Mesenchymal stem cell (in vitro differentiated cells and primary cell): ENCODE measurements around the gene RNASE8.
"Not testable (repeated sequence)": the region's sequence is repeated elsewhere in the genome, so short reads cannot be mapped to it uniquely, and the experiment has no call there.

Source experiments
- DNase-seq: peaks from one replicate; pipeline ENCODE4 v3.0.0-alpha.2; 2013
- H2AFZ ChIP-seq: one replicate; pipeline ENCODE4 v1.6.1; 2013; ENCODE audit warnings: low read depth, mild to moderate bottlenecking, control low read depth, inconsistent platforms, low read length, moderate library complexity
- H2AK5ac ChIP-seq: 2 replicates; pipeline ENCODE4 v1.6.1; 2013; ENCODE audit warnings: low read length, moderate library complexity, mild to moderate bottlenecking, inconsistent platforms; ENCODE audit not compliant: severe bottlenecking
- H2BK120ac ChIP-seq: one replicate; pipeline ENCODE4 v1.6.1; 2013; ENCODE audit warnings: low read depth, mild to moderate bottlenecking, inconsistent platforms, low read length, moderate library complexity
- H2BK12ac ChIP-seq, 2 experiments: one replicate each; pipeline ENCODE4 v1.6.1; 2013; ENCODE audit warnings: inconsistent platforms in 2 of 2, low read length in 2 of 2, mild to moderate bottlenecking in 2 of 2, moderate library complexity in 2 of 2, control low read depth in 1 of 2
- H2BK15ac ChIP-seq: one replicate; pipeline ENCODE4 v1.6.1; 2013; ENCODE audit warnings: mild to moderate bottlenecking, low read depth, inconsistent platforms; ENCODE audit not compliant: poor library complexity, severe bottlenecking
- H2BK5ac ChIP-seq: 2 replicates; pipeline ENCODE4 v1.6.1; 2013; ENCODE audit warnings: low read depth, mild to moderate bottlenecking, low read length, control low read depth, inconsistent platforms; ENCODE audit not compliant: poor library complexity, severe bottlenecking
- H3K14ac ChIP-seq, 2 experiments: one replicate each; pipeline ENCODE4 v1.6.1; 2013; ENCODE audit warnings: inconsistent platforms in 2 of 2, low read length in 2 of 2, control low read depth in 1 of 2, mild to moderate bottlenecking in 1 of 2, moderate library complexity in 1 of 2
- H3K18ac ChIP-seq, 2 experiments: one replicate each; pipeline ENCODE4 v1.6.1; 2013; ENCODE audit warnings: inconsistent platforms in 2 of 2, low read length in 2 of 2, control low read depth in 1 of 2, low read depth in 1 of 2, mild to moderate bottlenecking in 1 of 2
- H3K23ac ChIP-seq, 2 experiments: one replicate each; pipeline ENCODE4 v1.6.1; 2013; ENCODE audit warnings: inconsistent platforms in 2 of 2, low read length in 2 of 2, mild to moderate bottlenecking in 2 of 2, moderate library complexity in 2 of 2, control low read depth in 1 of 2
- H3K27ac ChIP-seq: 2 replicates; pipeline ENCODE4 v1.5.1; 2013; ENCODE audit warnings: mild to moderate bottlenecking, moderate library complexity, low read length, control low read depth, inconsistent platforms; ENCODE audit not compliant: poor library complexity, severe bottlenecking
- H3K27me3 ChIP-seq, 2 experiments: 2 replicates each; pipeline versions ENCODE4 v1.6.1 to v1.7.0; 2013; ENCODE audit warnings: low read length in 2 of 2, mild to moderate bottlenecking in 2 of 2, moderate library complexity in 2 of 2, control low read depth in 1 of 2, inconsistent platforms in 1 of 2; ENCODE audit not compliant: control insufficient read depth in 1 of 2, insufficient read depth in 1 of 2
- H3K36me3 ChIP-seq, 2 experiments: 2 replicates each; pipeline versions ENCODE4 v1.6.1 to v1.7.0; 2013; ENCODE audit warnings: low read length in 2 of 2, control low read depth in 1 of 2, inconsistent platforms in 1 of 2, low read depth in 1 of 2, mild to moderate bottlenecking in 1 of 2; ENCODE audit not compliant: insufficient read depth in 2 of 2, control insufficient read depth in 1 of 2
- H3K4ac ChIP-seq, 2 experiments: one replicate each; pipeline ENCODE4 v1.6.1; 2013; ENCODE audit warnings: inconsistent platforms in 2 of 2, low read length in 2 of 2, mild to moderate bottlenecking in 2 of 2, moderate library complexity in 2 of 2, control low read depth in 1 of 2, low read depth in 1 of 2
- H3K4me1 ChIP-seq: 2 replicates; pipeline ENCODE4 v1.6.1; 2013; ENCODE audit warnings: low read depth, low read length, control low read depth; ENCODE audit not compliant: control insufficient read depth, insufficient read depth
- H3K4me2 ChIP-seq: 2 replicates; pipeline ENCODE4 v1.6.1; 2013; ENCODE audit warnings: low read length, mild to moderate bottlenecking, inconsistent platforms; ENCODE audit not compliant: poor library complexity, severe bottlenecking
- H3K4me3 ChIP-seq, 2 experiments: 2 replicates each; pipeline versions ENCODE4 v1.5.1 to v1.7.0; 2013; ENCODE audit warnings: low read length in 2 of 2, mild to moderate bottlenecking in 2 of 2, control low read depth in 1 of 2, low read depth in 1 of 2; ENCODE audit not compliant: insufficient read depth in 1 of 2
- H3K79me1 ChIP-seq: replicated peaks from 2 replicates; pipeline ENCODE4 v1.6.1; 2013; ENCODE audit warnings: mild to moderate bottlenecking, control low read depth, low read length, inconsistent platforms; ENCODE audit not compliant: poor library complexity, severe bottlenecking
- H3K9ac ChIP-seq: 2 replicates; pipeline ENCODE4 v1.7.0; 2013; ENCODE audit warnings: mild to moderate bottlenecking, low read length, moderate library complexity
- H3K9me3 ChIP-seq: 2 replicates; pipeline ENCODE4 v1.7.0; 2013; ENCODE audit warnings: mild to moderate bottlenecking, low read length; ENCODE audit not compliant: control insufficient read depth
- H4K8ac ChIP-seq: one replicate; pipeline ENCODE4 v1.6.1; 2013; ENCODE audit warnings: inconsistent platforms, mild to moderate bottlenecking, low read length, moderate library complexity
- H4K91ac ChIP-seq: one replicate; pipeline ENCODE4 v1.6.1; 2013; ENCODE audit warnings: mild to moderate bottlenecking, low read length, inconsistent platforms
- WGBS: methylation state at CpG from one replicate; pipeline ENCODE4 v1.1.7; 2013; ENCODE audit warnings: mixed read lengths; 5-methylcytosine and 5-hydroxymethylcytosine counted together

The RNASE8 gene

DNA sequence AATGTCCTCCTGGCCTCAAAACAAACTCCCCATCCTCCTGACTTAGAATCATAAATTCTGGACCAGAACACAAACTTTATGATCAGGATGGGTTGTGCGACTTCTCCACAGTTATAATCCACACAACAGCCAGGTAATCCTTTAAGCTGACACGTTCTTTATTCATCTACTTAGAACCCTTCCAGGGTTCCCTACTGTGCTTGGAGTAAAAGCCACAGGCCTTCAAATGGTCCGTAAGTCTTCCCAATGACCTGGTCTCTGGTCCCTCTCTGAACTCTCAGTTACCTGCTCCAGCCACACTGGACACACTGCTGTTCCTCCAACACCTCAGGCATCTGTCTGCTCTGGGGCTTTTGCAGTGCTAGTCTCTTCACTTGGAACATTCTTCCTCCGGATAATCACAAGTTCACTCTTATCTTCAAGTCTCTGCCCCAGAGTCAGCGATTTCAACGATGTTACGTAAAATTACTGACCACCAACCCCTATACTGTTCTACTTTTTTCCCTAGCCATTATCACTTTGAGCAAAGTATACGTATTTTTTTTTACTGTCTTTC, 17.2 kb upstream of the RNASE8 start:
- H3K4me1 ChIP-seq, result peaks cover 7% of the 10 kb centered on the region
- no peak overlapping the region for H2BK15ac ChIP-seq
- H3K27me3 ChIP-seq, result peaks cover 0 to 14% of the 10 kb centered on the region in 2 experiments
- no peak for DNase-seq
- H3K4me3 ChIP-seq, result no peak overlapping the region
- no peak overlapping the region for H4K91ac ChIP-seq
- H2BK120ac ChIP-seq, result peak overlapping the region; percentile 22
- H2BK5ac ChIP-seq, result no peak overlapping the region
- peak overlapping the region in 1 of 2 experiments; percentile 2 for H2BK12ac ChIP-seq
- H3K36me3 ChIP-seq, result no peaks in the 10 kb centered on the region
- H3K27ac ChIP-seq, result no peak overlapping the region
- H4K8ac ChIP-seq, result no peak overlapping the region
- H2AFZ ChIP-seq, result no peak overlapping the region
- no peaks in the 10 kb centered on the region for H3K79me1 ChIP-seq
- H3K4me2 ChIP-seq, result no peak overlapping the region
- no peak overlapping the region for H3K9ac ChIP-seq
- no peak overlapping the region for H3K23ac ChIP-seq
- H3K9me3 ChIP-seq, result no peaks in the 10 kb centered on the region
- H3K4ac ChIP-seq, result no peak overlapping the region
- no peak overlapping the region for H3K18ac ChIP-seq
- WGBS, result 69% methylated on average over 7 of the region's 8 CpGs
- no peak overlapping the region for H2AK5ac ChIP-seq
- H3K14ac ChIP-seq, result no peak overlapping the region

DNA sequence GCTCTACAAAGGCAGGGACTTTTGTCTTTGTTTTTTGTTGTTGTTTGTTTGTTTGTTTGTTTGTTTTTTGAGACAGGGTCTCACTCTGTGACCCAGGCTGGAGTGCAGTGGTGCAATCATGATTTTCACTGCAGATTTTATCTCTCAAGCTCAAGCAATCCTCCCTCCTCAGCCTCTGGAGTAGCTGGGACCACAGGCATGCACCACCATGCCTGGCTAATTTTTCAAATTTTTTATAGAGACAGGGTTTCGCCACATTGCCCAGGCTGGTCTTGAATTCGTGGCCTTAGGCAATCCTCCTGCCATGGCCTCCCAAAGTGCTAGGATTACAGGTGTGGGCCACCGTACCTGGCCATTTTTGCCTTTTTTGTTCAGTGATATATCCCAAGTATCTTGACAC, 16.7 kb upstream of the RNASE8 start:
- not testable (repeated sequence) for H3K27me3 ChIP-seq, H3K27ac ChIP-seq, H3K23ac ChIP-seq, H2BK15ac ChIP-seq, H3K79me1 ChIP-seq, H2AK5ac ChIP-seq, H2BK12ac ChIP-seq, H2BK5ac ChIP-seq, H3K18ac ChIP-seq, H3K36me3 ChIP-seq, H3K4me1 ChIP-seq, H3K4me2 ChIP-seq, H3K4ac ChIP-seq, H2BK120ac ChIP-seq, H4K91ac ChIP-seq, H2AFZ ChIP-seq, H3K9ac ChIP-seq, H4K8ac ChIP-seq, H3K9me3 ChIP-seq, H3K14ac ChIP-seq, H3K4me3 ChIP-seq, DNase-seq
- WGBS, result 79% methylated on average over 3 of the region's 3 CpGs

DNA sequence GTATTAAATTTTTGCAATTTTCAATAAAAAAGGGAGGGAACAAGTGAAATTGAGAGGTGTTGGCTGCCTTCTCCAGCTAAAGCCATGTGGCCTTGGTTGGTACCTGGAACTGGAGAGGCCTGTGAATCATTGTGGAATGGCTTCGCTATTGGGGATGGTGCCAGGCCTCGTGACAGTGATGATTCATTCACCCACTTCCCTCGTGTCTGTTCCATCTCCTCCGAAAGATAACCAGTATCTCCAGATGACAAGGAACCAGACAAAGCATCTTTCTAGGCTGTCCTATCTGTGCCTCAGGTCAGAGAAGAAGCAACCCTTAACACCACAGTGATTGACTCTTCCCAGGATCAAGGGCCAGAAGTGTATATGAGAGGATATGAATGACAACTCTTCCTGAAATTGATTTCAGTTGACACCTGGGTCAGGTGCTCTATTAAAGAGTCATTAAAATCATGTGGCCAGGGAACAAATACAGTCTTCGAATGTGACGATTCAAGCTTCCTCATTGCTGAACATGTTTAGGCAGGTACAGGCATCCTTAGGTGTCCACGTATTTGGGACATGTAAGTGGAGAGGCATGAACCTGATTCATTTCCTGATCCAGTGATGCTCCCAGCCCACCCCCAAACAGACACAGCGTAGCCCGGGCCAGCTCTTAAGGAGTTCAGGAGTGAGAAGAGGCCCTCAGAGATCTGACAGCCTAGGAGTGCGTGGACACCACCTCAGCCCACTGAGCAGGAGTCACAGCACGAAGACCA, 15.8 kb upstream of the RNASE8 start, which contains the start of gene RNASE7:
TSS of gene RNASE7 (plus strand) at position 687 of the 758 bp plus-strand sequence. CDS start 631 bp downstream, outside the sequence.
- no peak within 1 kb of the TSS for H3K9ac ChIP-seq
- H3K4me3 ChIP-seq, result no peak within 1 kb of the TSS
- H3K18ac ChIP-seq, result no peak within 1 kb of the TSS
- H4K91ac ChIP-seq, result no peak within 1 kb of the TSS
- H2BK120ac ChIP-seq, result no peak within 1 kb of the TSS
- WGBS, result 68% methylated on average over 10 of the region's 11 CpGs
- no peak within 1 kb of the TSS for H2BK15ac ChIP-seq
- no peak within 1 kb of the TSS for H3K27ac ChIP-seq
- H3K4me1 ChIP-seq, result peaks cover 7% of the 10 kb centered on the region
- H2AFZ ChIP-seq, result no peak within 1 kb of the TSS
- no peak within 1 kb of the TSS for H3K14ac ChIP-seq
- no peak within 1 kb of the TSS for H2AK5ac ChIP-seq
- DNase-seq, result peak; percentile 23
- H3K79me1 ChIP-seq, result no peaks in the 10 kb centered on the region
- no peaks in the 10 kb centered on the region for H3K9me3 ChIP-seq
- no peak within 1 kb of the TSS for H4K8ac ChIP-seq
- H3K4me2 ChIP-seq, result no peak within 1 kb of the TSS
- no peak within 1 kb of the TSS for H3K23ac ChIP-seq
- no peak within 1 kb of the TSS for H2BK5ac ChIP-seq
- no peak within 1 kb of the TSS for H2BK12ac ChIP-seq
- H3K27me3 ChIP-seq, result peaks cover 0 to 8% of the 10 kb centered on the region in 2 experiments
- H3K36me3 ChIP-seq, result no peaks in the 10 kb centered on the region
- H3K4ac ChIP-seq, result no peak within 1 kb of the TSS

DNA sequence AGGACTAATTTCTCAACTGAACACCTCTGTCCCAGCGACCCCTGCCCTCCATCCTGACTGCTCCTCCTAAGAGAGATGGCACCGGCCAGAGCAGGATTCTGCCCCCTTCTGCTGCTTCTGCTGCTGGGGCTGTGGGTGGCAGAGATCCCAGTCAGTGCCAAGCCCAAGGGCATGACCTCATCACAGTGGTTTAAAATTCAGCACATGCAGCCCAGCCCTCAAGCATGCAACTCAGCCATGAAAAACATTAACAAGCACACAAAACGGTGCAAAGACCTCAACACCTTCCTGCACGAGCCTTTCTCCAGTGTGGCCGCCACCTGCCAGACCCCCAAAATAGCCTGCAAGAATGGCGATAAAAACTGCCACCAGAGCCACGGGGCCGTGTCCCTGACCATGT, 14.7 kb upstream of the RNASE8 start:
- H3K4me2 ChIP-seq, result no peak overlapping the region

More for the DNA sequence above, 14.7 kb upstream of the RNASE8 start:
- Histone ChIP-seq H2BK12ac (no peak overlapping the region), H3K79me1 (no peaks in the 10 kb centered on the region), H3K9me3 (no peaks in the 10 kb centered on the region), H2BK120ac (no peak overlapping the region), H3K36me3 (no peaks in the 10 kb centered on the region), H2BK5ac (no peak overlapping the region), H3K14ac (no peak overlapping the region), H2BK15ac (no peak overlapping the region), H3K4ac (no peak overlapping the region), H2AK5ac (no peak overlapping the region), H4K8ac (no peak overlapping the region), H3K27ac (no peak overlapping the region), H3K4me1 (peaks cover 7% of the 10 kb centered on the region), H3K18ac (no peak overlapping the region), H3K9ac (no peak overlapping the region), H3K27me3 (peaks cover 0 to 8% of the 10 kb centered on the region in 2 experiments), H2AFZ (no peak overlapping the region), H3K23ac (no peak overlapping the region), H4K91ac (no peak overlapping the region), H3K4me3 (no peak overlapping the region)
- WGBS, result 85% methylated on average over 8 of the region's 8 CpGs
- no peak for DNase-seq
